ENCODE results near the gene EGFL7.
A peak's percentile ranks its signal among the peaks of the same experiment; 100 is the strongest.

EGFL7 gene

GRCh38 chr9:136693490-136694162 lies 30.9 kb downstream of the EGFL7 start:
- H3K4me3 ChIP-seq (ENCODE audit: low read depth, low read length), result no peak overlapping the region
- TF ChIP-seq CTCF (IDR thresholded peaks at IDR 0.05), result no peak
- H3K4me1 ChIP-seq, result no peaks in the 10 kb centered on the region
- H3K9me3 ChIP-seq (ENCODE audit: control insufficient read depth, low read length), result no peaks in the 10 kb centered on the region
- H2AFZ ChIP-seq, result no peak overlapping the region
- H3K4me2 ChIP-seq (ENCODE audit: low read length), result no peak overlapping the region
- no peaks in the 10 kb centered on the region for H3K79me2 ChIP-seq
- no peak overlapping the region for H3K9ac ChIP-seq
- no peaks in the 10 kb centered on the region for H3K36me3 ChIP-seq (ENCODE audit: control insufficient read depth, insufficient read depth, low read length)
- no peaks in the 10 kb centered on the region for H3K27me3 ChIP-seq (ENCODE audit: control insufficient read depth, insufficient read depth, low read length)
- H3K27ac ChIP-seq, result peak overlapping the region; percentile 2

- no peaks in the 10 kb centered on the region for H3K36me3 ChIP-seq (ENCODE audit: control insufficient read depth, insufficient read depth, low read length)
- H3K4me2 ChIP-seq (ENCODE audit: low read length), result no peak overlapping the region
- no peak overlapping the region for H3K27ac ChIP-seq
- H3K4me1 ChIP-seq, result no peaks in the 10 kb centered on the region
- no peak overlapping the region for H2AFZ ChIP-seq
- no peaks in the 10 kb centered on the region for H3K9me3 ChIP-seq (ENCODE audit: control insufficient read depth, low read length)
- no peaks in the 10 kb centered on the region for H3K27me3 ChIP-seq (ENCODE audit: control insufficient read depth, insufficient read depth, low read length)
- H3K4me3 ChIP-seq (ENCODE audit: low read depth, low read length), result no peak overlapping the region
- H3K79me2 ChIP-seq, result no peaks in the 10 kb centered on the region
- no peak overlapping the region for H3K9ac ChIP-seq
- peak; percentile 57 for TF ChIP-seq CTCF (IDR thresholded peaks at IDR 0.05)
These were observed 31.6 kb downstream of the EGFL7 start for GRCh38 chr9:136694163-136694871.

GRCh38 chr9:136694872-136695247 lies 32.1 kb downstream of the EGFL7 start:
- H3K4me3 ChIP-seq (ENCODE audit: low read depth, low read length), result no peak overlapping the region
- H3K79me2 ChIP-seq, result no peaks in the 10 kb centered on the region
- H3K4me2 ChIP-seq (ENCODE audit: low read length), result no peak overlapping the region
- no peaks in the 10 kb centered on the region for H3K9me3 ChIP-seq (ENCODE audit: control insufficient read depth, low read length)
- no peaks in the 10 kb centered on the region for H3K27me3 ChIP-seq (ENCODE audit: control insufficient read depth, insufficient read depth, low read length)
- H3K9ac ChIP-seq, result no peak overlapping the region
- H3K27ac ChIP-seq, result no peak overlapping the region
- no peak overlapping the region for H2AFZ ChIP-seq
- H3K4me1 ChIP-seq, result no peaks in the 10 kb centered on the region
- TF ChIP-seq CTCF (IDR thresholded peaks at IDR 0.05), result no peak
- H3K36me3 ChIP-seq (ENCODE audit: control insufficient read depth, insufficient read depth, low read length), result no peaks in the 10 kb centered on the region

- TF ChIP-seq CTCF (IDR thresholded peaks at IDR 0.05), result no peak
- Histone ChIP-seq H3K4me2 (ENCODE audit: low read length) (no peak overlapping the region), H3K9me3 (ENCODE audit: control insufficient read depth, low read length) (no peaks in the 10 kb centered on the region), H3K27ac (peak overlapping the region; percentile 1), H3K4me3 (ENCODE audit: low read depth, low read length) (no peak overlapping the region), H3K9ac (no peak overlapping the region), H3K27me3 (ENCODE audit: control insufficient read depth, insufficient read depth, low read length) (no peaks in the 10 kb centered on the region), H3K36me3 (ENCODE audit: control insufficient read depth, insufficient read depth, low read length) (no peaks in the 10 kb centered on the region), H2AFZ (no peak overlapping the region), H3K79me2 (no peaks in the 10 kb centered on the region), H3K4me1 (no peaks in the 10 kb centered on the region)
These were observed 32.7 kb downstream of the EGFL7 start for GRCh38 chr9:136695435-136695895.
